Vagina (tissue), 2 donors: ENCODE results near the gene JADE2. TPM values are rescaled to one million over a fixed set of nuclear protein-coding genes. Genes with fewer than 3 reads are reported as not detected.
"Not testable (repeated sequence)": the region's sequence is repeated elsewhere in the genome, so short reads cannot be mapped to it uniquely, and the experiment has no call there.

ENCODE experiments used
- DNase-seq, 2 donors: peaks; one replicate each; pipeline ENCODE4 v3.0.0-alpha.2; 2017; ENCODE audit errors: extremely low spot score in 2 of 2
- H3K27ac ChIP-seq: fragments of 200-600 bp; sonication (generic); one replicate; pipeline ENCODE4 v1.5.1; 2019
- H3K27me3 ChIP-seq: fragments of 200-600 bp; sonication (generic); one replicate; pipeline ENCODE4 v1.5.1; 2019
- H3K36me3 ChIP-seq, 2 donors: fragments of 200-600 bp; sonication (generic); one replicate each; pipeline ENCODE4 v1.5.1; 2017 to 2019
- H3K4me1 ChIP-seq: fragments of 200-600 bp; sonication (generic); one replicate; pipeline ENCODE4 v1.5.1; 2019
- H3K4me3 ChIP-seq, 2 donors: fragments of 200-600 bp; sonication (generic); 1 replicate in 1 of 2; 2 replicates in 1 of 2; pipeline ENCODE4 v1.5.1; 2016 to 2019
- H3K9me3 ChIP-seq: fragments of 200-600 bp; sonication (generic); one replicate; pipeline ENCODE4 v1.5.1; 2019
- POLR2A ChIP-seq, 2 donors: fragments of 450-650 bp; IDR thresholded peaks; one replicate each; pipeline ENCODE4 v1.6.1; 2017; ENCODE audit warnings: antibody characterized with exemption in 2 of 2, mild to moderate bottlenecking in 2 of 2, moderate library complexity in 2 of 2
- POLR2AphosphoS5 ChIP-seq, 2 donors: sonication (generic); formaldehyde crosslinking; IDR thresholded peaks; one replicate each; pipeline ENCODE4 v1.9.0; 2017; ENCODE audit warnings: antibody characterized with exemption in 2 of 2, mild to moderate bottlenecking in 2 of 2, low read depth in 1 of 2; ENCODE audit not compliant: insufficient read depth in 1 of 2
- intact Hi-C: fragments of 100-400 bp; cut with DNase I; formaldehyde crosslinking; loops from one replicate; pipeline ENCODE4 v1.15.1; 2023
- total RNA-seq: library from RNA; depleted of rRNA; stranded (reverse); fragments of >200 nt; gene quantifications from one replicate; pipeline ENCODE4 v1.2.3, GENCODE V29; 2016
- TF ChIP-seq, protein P1 (sequence below), 3 experiments: fragments of 450-650 bp in 2 of 3; fragments of 200-600 bp in 1 of 3; sonication (generic) in 1 of 3; IDR thresholded peaks; one replicate each; pipeline ENCODE4 v1.5.1; 2017 to 2019; ENCODE audit warnings: antibody characterized with exemption in 3 of 3, mild to moderate bottlenecking in 2 of 3, moderate library complexity in 2 of 3

JADE2 gene
- total RNA-seq, 1 donor from 2014 or later = 35.4 TPM

DNA sequence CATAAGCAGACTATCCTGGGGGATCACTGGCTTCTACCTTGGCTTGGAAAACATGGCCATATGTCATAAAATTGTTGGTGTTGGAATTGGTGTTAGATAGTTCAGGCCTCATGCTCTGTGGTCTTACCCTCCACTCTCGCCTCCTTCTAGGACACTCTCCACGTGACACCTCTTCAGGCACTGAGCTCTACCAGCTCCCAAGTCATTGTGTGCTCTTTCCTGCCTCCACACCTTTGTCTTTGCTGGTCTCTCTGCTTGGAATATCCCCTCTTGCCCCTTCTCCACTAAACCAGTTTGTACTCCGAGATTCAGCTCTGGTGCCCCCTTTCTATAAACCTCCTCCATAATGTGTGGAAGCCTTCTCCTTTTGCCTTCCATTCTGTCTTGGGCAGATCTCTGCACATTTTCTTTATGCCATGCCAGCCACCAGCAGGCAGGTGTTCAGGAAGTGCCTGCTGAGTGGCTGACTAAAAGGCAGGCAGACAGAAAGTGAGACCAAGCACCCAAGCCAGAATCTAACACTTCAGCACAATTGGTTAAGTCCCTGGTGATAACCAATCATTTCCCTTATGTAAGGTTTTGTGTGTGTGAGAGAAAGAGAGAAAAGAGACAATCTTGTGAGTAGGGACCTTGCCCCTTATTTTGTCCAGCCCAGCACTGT lies 69.5 kb downstream of the JADE2 start:
- DNase-seq = no peak
- no peak overlapping the region for H3K27ac ChIP-seq

DNA sequence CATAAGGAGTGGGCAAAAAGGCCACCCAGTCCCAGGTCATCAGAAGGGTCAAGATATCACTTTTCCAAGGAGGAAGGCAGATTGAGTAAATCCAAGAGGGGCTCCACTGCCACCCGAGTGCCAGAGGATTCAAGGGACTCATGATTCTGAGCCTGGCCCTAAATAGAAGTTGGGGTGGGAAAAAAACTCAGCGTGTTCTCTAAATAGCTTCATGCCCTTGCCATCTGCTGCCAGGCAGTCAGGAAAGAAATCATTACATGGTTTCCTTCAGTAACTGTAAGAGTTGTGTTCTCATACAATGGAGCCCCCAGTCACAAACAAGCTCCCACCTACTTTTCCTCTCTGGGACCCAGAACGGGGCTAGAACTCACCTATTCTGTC lies 70.0 kb downstream of the JADE2 start:
- Histone ChIP-seq H3K4me1 (peaks cover 8% of the 10 kb centered on the region), H3K27me3 (no peaks in the 10 kb centered on the region), H3K4me3 (no peak overlapping the region), H3K36me3 (no peaks in the 10 kb centered on the region), H3K27ac (no peak overlapping the region), H3K9me3 (no peaks in the 10 kb centered on the region)
- TF ChIP-seq POLR2A (IDR thresholded peaks at IDR 0.05) = no peak
- TF ChIP-seq, protein P1, sequence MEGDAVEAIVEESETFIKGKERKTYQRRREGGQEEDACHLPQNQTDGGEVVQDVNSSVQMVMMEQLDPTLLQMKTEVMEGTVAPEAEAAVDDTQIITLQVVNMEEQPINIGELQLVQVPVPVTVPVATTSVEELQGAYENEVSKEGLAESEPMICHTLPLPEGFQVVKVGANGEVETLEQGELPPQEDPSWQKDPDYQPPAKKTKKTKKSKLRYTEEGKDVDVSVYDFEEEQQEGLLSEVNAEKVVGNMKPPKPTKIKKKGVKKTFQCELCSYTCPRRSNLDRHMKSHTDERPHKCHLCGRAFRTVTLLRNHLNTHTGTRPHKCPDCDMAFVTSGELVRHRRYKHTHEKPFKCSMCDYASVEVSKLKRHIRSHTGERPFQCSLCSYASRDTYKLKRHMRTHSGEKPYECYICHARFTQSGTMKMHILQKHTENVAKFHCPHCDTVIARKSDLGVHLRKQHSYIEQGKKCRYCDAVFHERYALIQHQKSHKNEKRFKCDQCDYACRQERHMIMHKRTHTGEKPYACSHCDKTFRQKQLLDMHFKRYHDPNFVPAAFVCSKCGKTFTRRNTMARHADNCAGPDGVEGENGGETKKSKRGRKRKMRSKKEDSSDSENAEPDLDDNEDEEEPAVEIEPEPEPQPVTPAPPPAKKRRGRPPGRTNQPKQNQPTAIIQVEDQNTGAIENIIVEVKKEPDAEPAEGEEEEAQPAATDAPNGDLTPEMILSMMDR (IDR thresholded peaks at IDR 0.05) = no peak
- no peak for TF ChIP-seq POLR2AphosphoS5 (IDR thresholded peaks at IDR 0.05; ENCODE audit: insufficient read depth in 1 of 2, low read depth in 1 of 2)
- no peak for DNase-seq
- intact Hi-C loops = no loop called here

More for the DNA sequence above, 69.5 kb downstream of the JADE2 start:
- H3K36me3 ChIP-seq = no peaks in the 10 kb centered on the region
- TF ChIP-seq POLR2AphosphoS5 (IDR thresholded peaks at IDR 0.05; ENCODE audit: insufficient read depth in 1 of 2, low read depth in 1 of 2) (no peak), POLR2A (IDR thresholded peaks at IDR 0.05) (no peak)
- TF ChIP-seq, protein P1 (IDR thresholded peaks at IDR 0.05) = no peak
- intact Hi-C loops = no loop called here
- H3K4me3 ChIP-seq = no peak overlapping the region
- H3K9me3 ChIP-seq = no peaks in the 10 kb centered on the region
- peaks cover 8% of the 10 kb centered on the region for H3K4me1 ChIP-seq
- H3K27me3 ChIP-seq = no peaks in the 10 kb centered on the region

DNA sequence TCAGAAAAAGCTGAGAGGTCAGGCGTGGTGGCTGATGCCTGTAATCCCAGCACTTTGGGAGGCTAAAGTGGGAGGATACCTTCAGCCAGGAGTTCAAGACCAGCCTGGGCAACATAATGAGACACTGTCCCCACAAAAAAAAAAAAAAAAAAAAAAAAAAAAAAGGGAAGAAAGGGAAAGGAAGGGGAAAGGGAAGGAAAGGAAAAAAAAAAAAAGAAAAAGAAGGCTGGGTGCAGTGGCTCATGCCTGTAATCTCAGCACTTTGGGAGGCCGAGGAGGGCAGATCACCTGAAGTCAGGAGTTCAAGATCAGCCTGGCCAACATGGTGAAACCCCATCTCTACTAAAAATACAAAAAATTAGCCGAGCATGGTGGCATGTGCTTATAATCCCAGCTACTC lies 74.3 kb downstream of the JADE2 start:
- H3K9me3 ChIP-seq, H3K4me1 ChIP-seq, H3K27ac ChIP-seq, intact Hi-C loops, H3K27me3 ChIP-seq, H3K4me3 ChIP-seq, DNase-seq, H3K36me3 ChIP-seq: not testable (repeated sequence)

DNA sequence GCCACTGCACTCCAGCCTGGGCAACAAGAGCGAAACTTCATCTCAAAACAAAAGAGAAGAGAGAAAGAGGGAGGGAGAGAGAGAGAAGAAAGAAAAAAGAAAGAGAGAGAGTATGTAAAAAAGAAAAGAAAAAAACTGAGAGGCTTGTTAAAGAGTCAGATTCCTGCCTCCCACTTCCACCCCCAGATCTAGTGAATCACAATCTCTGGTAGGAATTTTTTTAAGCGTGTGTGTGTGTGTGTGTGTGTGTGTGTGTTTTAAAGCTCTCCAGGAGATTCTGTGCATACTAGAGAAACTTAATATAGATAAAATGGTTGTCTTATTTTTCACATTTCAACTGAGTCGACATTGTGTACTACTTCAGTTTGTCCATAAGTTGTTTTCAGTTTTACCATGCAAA lies 75.1 kb downstream of the JADE2 start:
- TF ChIP-seq, protein P1 (IDR thresholded peaks at IDR 0.05) = no peak
- TF ChIP-seq POLR2A (IDR thresholded peaks at IDR 0.05) (no peak), POLR2AphosphoS5 (IDR thresholded peaks at IDR 0.05; ENCODE audit: insufficient read depth in 1 of 2, low read depth in 1 of 2) (no peak)
- no peak for DNase-seq
- Histone ChIP-seq H3K27ac (no peak overlapping the region), H3K27me3 (no peaks in the 10 kb centered on the region), H3K4me1 (no peaks in the 10 kb centered on the region), H3K9me3 (no peaks in the 10 kb centered on the region), H3K4me3 (no peak overlapping the region), H3K36me3 (peaks cover 0 to 5% of the 10 kb centered on the region in 2 donors)
- intact Hi-C loops = no loop called here

DNA sequence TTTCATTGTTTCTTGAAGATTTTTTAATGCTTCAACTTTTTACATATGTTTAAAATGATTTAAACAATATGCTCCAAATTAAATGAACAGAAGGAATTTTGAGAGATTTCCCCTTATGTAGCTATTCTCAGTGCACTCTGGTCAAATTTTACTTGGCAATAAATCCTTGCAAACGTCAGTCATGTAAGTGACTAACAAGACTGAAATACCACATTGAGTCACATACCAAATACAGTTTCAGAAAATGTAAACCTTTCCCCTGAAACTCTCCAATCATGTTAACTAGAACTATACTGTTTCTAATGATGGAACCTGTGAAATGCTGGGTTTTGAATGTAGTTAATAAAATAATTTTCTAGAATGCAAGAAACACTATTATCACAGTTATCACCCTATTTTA lies 77.6 kb downstream of the JADE2 start:
- DNase-seq = no peak
- intact Hi-C loops = no loop called here

More for the DNA sequence above, 77.6 kb downstream of the JADE2 start:
- no peaks in the 10 kb centered on the region for H3K27me3 ChIP-seq
- H3K4me3 ChIP-seq = no peak overlapping the region
- no peaks in the 10 kb centered on the region for H3K4me1 ChIP-seq
- no peaks in the 10 kb centered on the region for H3K9me3 ChIP-seq
- H3K27ac ChIP-seq = no peak overlapping the region
- TF ChIP-seq POLR2A (IDR thresholded peaks at IDR 0.05) (no peak), POLR2AphosphoS5 (IDR thresholded peaks at IDR 0.05; ENCODE audit: insufficient read depth in 1 of 2, low read depth in 1 of 2) (no peak)
- TF ChIP-seq, protein P1 (IDR thresholded peaks at IDR 0.05) = no peak
- H3K36me3 ChIP-seq = peaks cover 0 to 29% of the 10 kb centered on the region in 2 donors
